CD4-positive, CD25-positive, alpha-beta regulatory T cell (primary cell): ENCODE data around the gene SLC9A8. TPM values are rescaled to one million over a fixed set of nuclear protein-coding genes. Genes with fewer than 3 reads are reported as not detected.
A peak's percentile ranks its signal among the peaks of the same experiment; 100 is the strongest.

Experiments used
- ATAC-seq, 2 donors: fragments of 150-1000 bp; cut with Tn5 transposase; one replicate each; pipeline ENCODE4 v1.10.0; 2021; ENCODE audit warnings: low read depth in 2 of 2, moderate number of reproducible peaks in 2 of 2, moderate library complexity in 1 of 2
- DNase-seq, 3 donors: peaks; one replicate each; pipeline versions ENCODE4 v3.0.0 to v3.0.0-alpha.2; 2012 to 2022; ENCODE audit warnings: mixed read lengths in 1 of 3
- H3K27ac ChIP-seq: one replicate; pipeline ENCODE4 v1.7.0; 2013; ENCODE audit warnings: mild to moderate bottlenecking, low read length; ENCODE audit not compliant: insufficient read depth, poor library complexity, severe bottlenecking
- H3K27me3 ChIP-seq: one replicate; pipeline ENCODE4 v1.7.0; 2013; ENCODE audit warnings: low read length; ENCODE audit not compliant: control insufficient read depth, insufficient read depth
- H3K36me3 ChIP-seq: one replicate; pipeline ENCODE4 v1.7.0; 2013; ENCODE audit warnings: mild to moderate bottlenecking, low read length, moderate library complexity; ENCODE audit not compliant: control insufficient read depth, insufficient read depth
- H3K4me1 ChIP-seq: 2 replicates; pipeline ENCODE4 v1.7.0; 2013; ENCODE audit warnings: mild to moderate bottlenecking, low read length; ENCODE audit not compliant: insufficient read depth, control insufficient read depth, poor library complexity, severe bottlenecking
- H3K4me3 ChIP-seq: one replicate; pipeline ENCODE4 v1.7.0; 2013; ENCODE audit warnings: low read depth, mild to moderate bottlenecking, low read length, moderate library complexity
- H3K9me3 ChIP-seq, 2 experiments: 1 replicate in 1 of 2; 2 replicates in 1 of 2; pipeline ENCODE4 v1.7.0; 2013; ENCODE audit warnings: low read length in 2 of 2, mild to moderate bottlenecking in 1 of 2, moderate library complexity in 1 of 2; ENCODE audit not compliant: control insufficient read depth in 2 of 2
- H3K27ac Mint-ChIP-seq, 3 donors: one replicate each; pipeline ENCODE4 v1.8.0; 2020 to 2022; ENCODE audit warnings: mild to moderate bottlenecking in 3 of 3, mixed read lengths in 3 of 3, moderate library complexity in 2 of 3
- H3K27me3 Mint-ChIP-seq: one replicate; pipeline ENCODE4 v1.8.0; 2022; ENCODE audit warnings: mild to moderate bottlenecking, mixed read lengths
- H3K36me3 Mint-ChIP-seq: one replicate; pipeline ENCODE4 v1.8.0; 2020; ENCODE audit warnings: mixed read lengths
- H3K4me1 Mint-ChIP-seq, 4 donors: one replicate each; pipeline ENCODE4 v1.8.0; 2020 to 2022; ENCODE audit warnings: mixed read lengths in 4 of 4, mild to moderate bottlenecking in 1 of 4
- H3K4me3 Mint-ChIP-seq, 4 donors: one replicate each; pipeline ENCODE4 v1.8.0; 2020 to 2022; ENCODE audit warnings: mild to moderate bottlenecking in 4 of 4, mixed read lengths in 4 of 4, moderate library complexity in 3 of 4
- H3K9me3 Mint-ChIP-seq, 7 donors: one replicate each; pipeline ENCODE4 v1.8.0; 2020 to 2022; ENCODE audit warnings: mixed read lengths in 7 of 7, mild to moderate bottlenecking in 3 of 7, moderate library complexity in 2 of 7
- polyA plus RNA-seq, 4 donors: library from polyadenylated mRNA; unstranded; fragments of 300-500 nt; fragmentation: Illumina TruSeq; gene quantifications; one replicate each; pipeline ENCODE4 v1.2.3, GENCODE V29; 2021
- total RNA-seq: library from RNA; stranded (reverse); gene quantifications from one replicate; pipeline ENCODE4 v1.2.3, GENCODE V29; 2022

SLC9A8 gene
- total and polyA plus RNA-seq, 5 donors from 2014 or later: 4.9 to 47.4 (median 7.0) TPM

DNA sequence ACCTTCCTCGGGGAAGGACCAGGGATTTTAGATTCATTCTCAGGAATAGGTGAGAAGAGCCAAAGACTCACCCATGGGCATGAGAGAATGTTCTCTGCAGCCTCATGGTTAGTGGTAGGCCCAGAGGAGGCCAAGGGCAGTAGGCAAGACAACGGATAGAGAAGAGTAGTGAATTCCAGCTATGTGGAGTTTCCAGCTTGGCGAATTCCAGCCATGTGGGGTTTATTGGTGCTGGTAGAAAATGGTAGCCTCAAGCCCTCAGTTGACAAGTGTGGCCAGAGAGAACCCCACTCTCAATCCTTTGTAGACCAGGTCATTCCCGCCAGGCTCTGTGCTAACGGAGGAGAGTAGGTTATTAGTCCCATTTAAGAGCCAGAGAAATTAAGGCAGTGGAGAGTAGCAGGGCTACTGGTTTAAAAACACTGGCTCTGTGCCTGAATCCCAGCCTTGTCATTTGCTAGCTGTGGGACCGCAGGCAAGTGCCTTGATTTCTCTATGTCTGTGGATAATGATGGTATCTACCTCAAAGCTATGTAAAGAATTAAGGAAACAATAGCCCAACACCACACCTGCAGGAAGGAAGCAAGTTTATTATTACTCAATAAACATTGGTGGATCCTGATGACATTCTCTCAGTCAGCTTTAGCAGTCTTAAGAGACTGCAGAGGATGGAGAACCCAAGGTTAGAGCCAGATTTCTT lies 2.0 kb upstream of the SLC9A8 start:
- ATAC-seq (no peak), DNase-seq (no peak)
- H3K27me3 ChIP-seq: no peaks in the 10 kb centered on the region
- Mint-ChIP-seq H3K4me1 (peaks cover 18 to 38% (median 33%) of the 10 kb centered on the region in 4 donors), H3K27ac (peak overlapping the region; percentile 40 to 98 (median 44)), H3K36me3 (peaks cover 9% of the 10 kb centered on the region), H3K9me3 (no peaks in the 10 kb centered on the region), H3K27me3 (no peaks in the 10 kb centered on the region), H3K4me3 (peak overlapping the region in 3 of 4 donors; percentile 90 to 96 (median 95))
- no peak overlapping the region for H3K4me3 ChIP-seq
- no peaks in the 10 kb centered on the region for H3K9me3 ChIP-seq
- H3K36me3 ChIP-seq: peaks cover 5% of the 10 kb centered on the region
- peaks cover 23% of the 10 kb centered on the region for H3K4me1 ChIP-seq
- H3K27ac ChIP-seq: peak overlapping the region; percentile 98

DNA sequence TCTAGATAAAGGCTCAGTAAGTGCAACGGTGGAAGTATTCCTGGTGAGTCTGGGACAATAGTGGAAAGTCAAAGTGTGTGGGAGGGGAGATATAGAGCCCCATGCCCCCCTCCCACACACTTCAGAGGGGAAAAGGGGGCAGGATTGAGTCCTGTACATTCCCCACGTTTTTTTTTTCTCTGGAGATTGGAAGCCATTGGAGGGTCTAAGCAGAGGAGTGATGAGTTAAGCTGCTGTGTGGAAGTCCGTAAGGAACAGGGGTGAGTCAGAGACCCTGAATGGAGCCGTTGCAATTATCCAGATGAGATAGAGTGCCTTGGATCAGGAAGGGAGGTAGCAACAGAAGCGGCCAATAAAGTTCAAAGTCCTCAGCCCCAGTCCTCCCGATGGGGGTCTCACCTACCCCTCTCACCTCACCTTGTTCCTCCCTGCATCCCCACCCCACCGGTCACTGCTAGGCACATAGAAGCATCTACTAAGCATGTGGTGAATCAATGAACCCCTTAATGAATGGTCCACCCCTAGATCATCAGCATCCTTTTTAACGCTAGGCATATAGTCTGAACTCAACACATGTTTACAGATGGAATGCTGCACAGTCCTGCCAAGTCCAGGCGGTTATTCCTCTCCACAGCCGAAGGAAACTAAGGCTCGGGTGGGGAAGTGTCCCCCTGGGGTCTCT lies 662 bp upstream of the SLC9A8 start:
- H3K9me3 Mint-ChIP-seq: no peaks in the 10 kb centered on the region
- peaks cover 13% of the 10 kb centered on the region for H3K36me3 ChIP-seq
- H3K27me3 ChIP-seq: no peaks in the 10 kb centered on the region
- no peaks in the 10 kb centered on the region for H3K27me3 Mint-ChIP-seq
- peak overlapping the region; percentile 95 for H3K4me3 ChIP-seq
- peaks cover 17% of the 10 kb centered on the region for H3K36me3 Mint-ChIP-seq
- peaks cover 17 to 46% (median 36%) of the 10 kb centered on the region in 4 donors for H3K4me1 Mint-ChIP-seq
- H3K9me3 ChIP-seq: no peaks in the 10 kb centered on the region
- ATAC-seq (no peak), DNase-seq (no peak)
- peak overlapping the region; percentile 97 to 98 (median 97) for H3K27ac Mint-ChIP-seq
- H3K4me1 ChIP-seq: peaks cover 23% of the 10 kb centered on the region
- peak overlapping the region; percentile 98 for H3K27ac ChIP-seq
- H3K4me3 Mint-ChIP-seq: peak overlapping the region; percentile 90 to 96 (median 95)

DNA sequence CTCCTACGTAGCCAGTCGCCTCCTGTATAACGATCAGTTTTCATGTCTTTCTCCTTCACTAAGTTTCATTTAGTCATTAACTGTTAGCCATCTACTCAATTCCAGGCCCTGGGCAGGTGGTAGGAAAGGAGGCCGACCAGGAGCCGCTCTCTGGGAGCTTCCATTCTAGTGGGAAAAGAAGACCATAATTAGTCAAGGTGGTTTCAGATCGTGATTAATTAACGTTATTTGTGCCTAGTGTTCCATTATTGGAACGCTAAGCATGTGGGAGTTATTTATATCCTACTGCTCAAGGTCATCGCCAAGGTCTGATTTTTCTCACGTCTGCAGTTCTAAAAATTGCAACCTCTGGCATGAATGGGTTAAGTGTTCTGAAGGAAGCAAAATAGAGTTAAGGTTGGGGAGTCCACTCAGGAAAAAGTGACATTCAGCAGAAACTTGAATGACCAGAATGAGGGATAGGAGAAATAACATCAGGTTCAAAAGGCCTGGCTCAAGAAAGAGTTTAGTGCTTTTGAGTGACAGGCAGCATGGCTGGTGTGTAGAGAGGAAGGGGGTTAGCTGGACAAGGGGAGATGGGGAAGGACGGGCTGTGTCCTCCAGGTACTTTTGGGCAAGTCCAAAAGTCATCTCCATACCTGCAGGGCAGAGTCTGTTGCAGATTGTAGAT lies 812 bp downstream of the SLC9A8 start:
- H3K4me1 ChIP-seq: peaks cover 29% of the 10 kb centered on the region
- DNase-seq (peak in 1 of 3 donors; percentile 14), ATAC-seq (no peak)
- no peaks in the 10 kb centered on the region for H3K9me3 ChIP-seq
- H3K36me3 Mint-ChIP-seq: peaks cover 24% of the 10 kb centered on the region
- H3K27ac Mint-ChIP-seq: peak overlapping the region; percentile 95 to 98 (median 97)
- peaks cover 22% of the 10 kb centered on the region for H3K36me3 ChIP-seq
- peak overlapping the region; percentile 95 to 97 (median 96) for H3K4me3 Mint-ChIP-seq
- H3K9me3 Mint-ChIP-seq: no peaks in the 10 kb centered on the region
- H3K4me3 ChIP-seq: peak overlapping the region; percentile 95
- H3K27ac ChIP-seq: peak overlapping the region; percentile 98
- H3K4me1 Mint-ChIP-seq: peaks cover 22 to 61% (median 44%) of the 10 kb centered on the region in 4 donors
- H3K27me3 ChIP-seq: no peaks in the 10 kb centered on the region
- H3K27me3 Mint-ChIP-seq: no peaks in the 10 kb centered on the region

DNA sequence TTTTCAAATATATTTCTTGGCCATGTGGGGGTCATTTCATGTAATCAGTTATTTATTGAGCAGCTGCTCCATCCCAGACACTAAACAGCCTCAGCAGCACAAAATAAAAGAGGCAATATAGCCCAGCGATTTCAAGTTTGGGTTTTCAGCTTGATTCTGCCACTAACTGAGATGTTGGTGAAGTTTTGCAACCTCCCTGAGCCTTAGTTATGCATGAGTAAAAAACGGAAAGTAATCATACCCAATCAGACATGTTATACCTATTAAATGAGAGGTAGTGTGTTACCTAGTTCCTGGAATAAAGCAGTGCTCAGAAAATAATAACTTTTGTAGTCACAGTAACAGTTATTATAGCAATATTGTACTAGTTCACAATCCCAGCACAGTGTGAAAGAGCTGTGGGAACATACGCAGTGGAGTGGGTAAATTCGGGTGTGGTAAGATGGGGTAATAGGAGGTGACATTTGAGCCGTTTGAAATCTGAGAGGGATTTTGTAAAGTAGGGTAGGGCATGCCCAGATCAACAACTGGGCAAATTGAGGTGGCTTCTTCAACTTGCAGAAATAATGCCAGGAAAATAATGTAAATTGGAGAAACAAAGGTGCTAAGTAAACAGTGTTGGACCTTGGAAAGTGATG lies 1.5 kb downstream of the SLC9A8 start:
- H3K36me3 ChIP-seq: peaks cover 27% of the 10 kb centered on the region
- Mint-ChIP-seq H3K9me3 (no peaks in the 10 kb centered on the region), H3K27ac (peak overlapping the region; percentile 95 to 98 (median 97)), H3K36me3 (peaks cover 26% of the 10 kb centered on the region), H3K4me3 (peak overlapping the region; percentile 95 to 97 (median 96)), H3K4me1 (peaks cover 22 to 69% (median 47%) of the 10 kb centered on the region in 4 donors), H3K27me3 (no peaks in the 10 kb centered on the region)
- H3K9me3 ChIP-seq: no peaks in the 10 kb centered on the region
- DNase-seq (no peak), ATAC-seq (no peak)
- peaks cover 29% of the 10 kb centered on the region for H3K4me1 ChIP-seq
- peak overlapping the region; percentile 95 for H3K4me3 ChIP-seq
- peak overlapping the region; percentile 98 for H3K27ac ChIP-seq
- H3K27me3 ChIP-seq: no peaks in the 10 kb centered on the region

DNA sequence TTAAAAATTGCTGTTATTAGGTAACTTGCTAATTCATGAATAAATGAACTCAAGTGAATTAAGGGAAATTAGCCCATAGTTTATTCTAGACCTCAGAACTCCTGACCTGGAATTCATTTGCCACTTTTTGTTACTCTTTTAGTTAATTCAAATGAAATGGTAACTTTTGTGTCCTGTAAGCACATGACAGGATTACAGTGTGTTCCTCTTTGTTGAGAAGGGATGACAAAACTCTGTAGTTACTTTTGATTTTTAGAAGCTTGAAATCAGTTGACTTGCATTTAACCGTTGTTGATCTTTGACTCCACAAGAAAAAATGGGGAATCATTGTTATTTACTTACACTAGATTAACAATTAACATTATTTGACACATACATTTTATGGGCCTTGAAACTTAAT lies 6.2 kb downstream of the SLC9A8 start:
- H3K27me3 ChIP-seq: no peaks in the 10 kb centered on the region
- no peak overlapping the region for H3K27ac ChIP-seq
- no peaks in the 10 kb centered on the region for H3K9me3 ChIP-seq
- H3K36me3 Mint-ChIP-seq: peaks cover 44% of the 10 kb centered on the region
- peaks cover 33 to 89% (median 69%) of the 10 kb centered on the region in 4 donors for H3K4me1 Mint-ChIP-seq
- no peak for DNase-seq
- H3K4me3 Mint-ChIP-seq: no peak overlapping the region
- no peak overlapping the region for H3K27ac Mint-ChIP-seq
- H3K4me3 ChIP-seq: no peak overlapping the region
- peaks cover 44% of the 10 kb centered on the region for H3K4me1 ChIP-seq
- no peak for ATAC-seq
- no peaks in the 10 kb centered on the region for H3K27me3 Mint-ChIP-seq
- peaks cover 48% of the 10 kb centered on the region for H3K36me3 ChIP-seq
- peaks cover 0 to 1% (median 0%) of the 10 kb centered on the region in 7 donors for H3K9me3 Mint-ChIP-seq

DNA sequence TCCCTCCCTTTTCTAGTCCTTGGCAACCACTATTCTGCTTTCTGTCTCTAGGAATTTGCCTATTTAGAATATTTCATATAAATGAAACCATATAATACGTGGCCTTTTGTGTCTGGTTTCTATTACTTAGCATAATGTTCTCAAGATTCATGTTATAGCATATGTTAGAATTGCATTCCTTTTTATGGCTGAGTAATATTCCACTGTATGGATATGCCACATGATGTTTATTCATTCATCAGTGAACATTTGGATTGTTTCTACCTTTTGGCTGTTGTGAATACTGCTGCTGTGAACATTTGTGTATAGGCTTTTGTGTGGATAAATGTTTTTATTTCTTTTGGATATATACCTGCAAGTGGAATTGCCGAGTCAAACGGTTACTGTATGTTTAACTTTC lies 7.1 kb downstream of the SLC9A8 start:
- DNase-seq (no peak), ATAC-seq (no peak)
- Histone ChIP-seq H3K4me3 (no peak overlapping the region), H3K36me3 (peaks cover 57% of the 10 kb centered on the region), H3K4me1 (peaks cover 39% of the 10 kb centered on the region), H3K27ac (no peak overlapping the region), H3K9me3 (no peaks in the 10 kb centered on the region), H3K27me3 (no peaks in the 10 kb centered on the region)
- Mint-ChIP-seq H3K9me3 (peaks cover 0 to 1% (median 0%) of the 10 kb centered on the region in 7 donors), H3K27ac (peak overlapping the region in 2 of 3 donors; percentile 20 to 52), H3K4me1 (peaks cover 28 to 89% (median 68%) of the 10 kb centered on the region in 4 donors), H3K27me3 (no peaks in the 10 kb centered on the region), H3K36me3 (peaks cover 50% of the 10 kb centered on the region), H3K4me3 (peak overlapping the region in 1 of 4 donors; percentile 21)

DNA sequence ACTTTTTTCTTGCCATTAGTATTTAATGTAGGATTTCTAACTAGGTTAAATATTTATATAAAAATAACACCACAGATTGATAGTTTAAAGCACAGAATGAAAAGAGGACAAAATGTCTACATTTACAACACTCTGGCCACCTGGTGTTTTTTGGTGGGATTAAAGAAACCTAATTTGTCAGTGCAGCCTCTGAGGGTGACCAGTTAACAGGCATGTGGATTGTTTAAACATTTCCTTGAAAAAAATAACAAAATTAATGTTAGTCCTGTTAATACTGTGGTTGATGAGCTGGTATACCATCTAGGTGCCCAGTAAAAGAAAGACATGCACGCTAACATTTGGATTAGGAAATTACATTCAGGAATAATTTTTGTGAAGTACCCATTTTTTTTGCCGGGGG lies 8.8 kb downstream of the SLC9A8 start:
- Histone ChIP-seq H3K4me1 (peaks cover 39% of the 10 kb centered on the region), H3K9me3 (no peaks in the 10 kb centered on the region), H3K36me3 (peaks cover 62% of the 10 kb centered on the region), H3K27me3 (no peaks in the 10 kb centered on the region), H3K27ac (peak overlapping the region; percentile 83), H3K4me3 (no peak overlapping the region)
- H3K27ac Mint-ChIP-seq: peak overlapping the region; percentile 66 to 91 (median 90)
- peaks cover 48% of the 10 kb centered on the region for H3K36me3 Mint-ChIP-seq
- H3K9me3 Mint-ChIP-seq: peaks cover 0 to 1% (median 0%) of the 10 kb centered on the region in 7 donors
- no peak for DNase-seq
- ATAC-seq: no peak
- peaks cover 31 to 86% (median 67%) of the 10 kb centered on the region in 4 donors for H3K4me1 Mint-ChIP-seq
- H3K4me3 Mint-ChIP-seq: peak overlapping the region in 2 of 4 donors; percentile 19 to 37
- H3K27me3 Mint-ChIP-seq: no peaks in the 10 kb centered on the region
